Effector memory CD8-positive, alpha-beta T cell (primary cell): ENCODE results near the gene PLCL2.

Experiments
- ATAC-seq: fragments of 150-1000 bp; cut with Tn5 transposase; replicated peaks from 2 replicates; pipeline ENCODE4 v1.10.0; 2021; ENCODE audit warnings: mild to moderate bottlenecking, moderate library complexity
- DNase-seq, 3 experiments: peaks; one replicate each; pipeline ENCODE4 v3.0.0; 2021
- H3K27ac Mint-ChIP-seq, 2 donors: one replicate each; pipeline ENCODE4 v1.8.0; 2022; ENCODE audit warnings: mild to moderate bottlenecking in 2 of 2, mixed read lengths in 2 of 2, moderate library complexity in 2 of 2
- H3K27me3 Mint-ChIP-seq, 2 donors: one replicate each; pipeline ENCODE4 v1.8.0; 2022; ENCODE audit warnings: mixed read lengths in 2 of 2
- H3K36me3 Mint-ChIP-seq: one replicate; pipeline ENCODE4 v1.8.0; 2022; ENCODE audit warnings: mild to moderate bottlenecking, moderate library complexity, mixed read lengths; ENCODE audit not compliant: insufficient read depth
- H3K4me1 Mint-ChIP-seq, 2 donors: one replicate each; pipeline ENCODE4 v1.8.0; 2022; ENCODE audit warnings: low read depth in 2 of 2, mixed read lengths in 2 of 2
- H3K4me3 Mint-ChIP-seq, 2 donors: one replicate each; pipeline ENCODE4 v1.8.0; 2022; ENCODE audit warnings: mild to moderate bottlenecking in 2 of 2, mixed read lengths in 2 of 2, moderate library complexity in 2 of 2
- H3K9me3 Mint-ChIP-seq, 2 donors: one replicate each; pipeline ENCODE4 v1.8.0; 2022; ENCODE audit warnings: mixed read lengths in 2 of 2
- total RNA-seq, 9 experiments: gene quantifications; one replicate each; lab custom pipeline; 2026; lab: John Stamatoyannopoulos, UW

Gene PLCL2
- total RNA-seq = 44.1 to 194 (median 128) reads per million in 9 experiments

- peak within 1 kb of the TSS; percentile 94 to 99 for H3K4me3 Mint-ChIP-seq
- no peaks in the 10 kb centered on the region for H3K27me3 Mint-ChIP-seq
- DNase-seq (peak; percentile 57 to 61 (median 60)), ATAC-seq (peak; percentile 58)
- no peaks in the 10 kb centered on the region for H3K9me3 Mint-ChIP-seq
- H3K36me3 Mint-ChIP-seq = peaks cover 28% of the 10 kb centered on the region
- H3K4me1 Mint-ChIP-seq = peaks cover 33 to 39% of the 10 kb centered on the region in 2 donors
- peak within 1 kb of the TSS; percentile 97 to 99 for H3K27ac Mint-ChIP-seq
Measured at GRCh38 chr3:16884748-16885592, at the start of gene PLCL2. PLCL2 (plus strand) TSS chr3:16884955; CDS start chr3:16885040, 85 bp downstream.

- ATAC-seq = no peak
- Mint-ChIP-seq H3K27me3 (no peaks in the 10 kb centered on the region), H3K4me3 (no peak overlapping the region), H3K36me3 (peaks cover 4% of the 10 kb centered on the region), H3K27ac (no peak overlapping the region), H3K4me1 (peaks cover 15 to 29% of the 10 kb centered on the region in 2 donors), H3K9me3 (no peaks in the 10 kb centered on the region)
- DNase-seq = no peak
Measured at GRCh38 chr3:16836505-16837237, 48.1 kb upstream of the PLCL2 start.

- peaks cover 24 to 37% of the 10 kb centered on the region in 2 donors for H3K4me1 Mint-ChIP-seq
- no peak overlapping the region for H3K4me3 Mint-ChIP-seq
- no peak for DNase-seq
- peaks cover 13% of the 10 kb centered on the region for H3K36me3 Mint-ChIP-seq
- no peaks in the 10 kb centered on the region for H3K9me3 Mint-ChIP-seq
- no peak overlapping the region for H3K27ac Mint-ChIP-seq
- H3K27me3 Mint-ChIP-seq = no peaks in the 10 kb centered on the region
- ATAC-seq = no peak
Measured at GRCh38 chr3:16837602-16838001, 47.2 kb upstream of the PLCL2 start.

DNA sequence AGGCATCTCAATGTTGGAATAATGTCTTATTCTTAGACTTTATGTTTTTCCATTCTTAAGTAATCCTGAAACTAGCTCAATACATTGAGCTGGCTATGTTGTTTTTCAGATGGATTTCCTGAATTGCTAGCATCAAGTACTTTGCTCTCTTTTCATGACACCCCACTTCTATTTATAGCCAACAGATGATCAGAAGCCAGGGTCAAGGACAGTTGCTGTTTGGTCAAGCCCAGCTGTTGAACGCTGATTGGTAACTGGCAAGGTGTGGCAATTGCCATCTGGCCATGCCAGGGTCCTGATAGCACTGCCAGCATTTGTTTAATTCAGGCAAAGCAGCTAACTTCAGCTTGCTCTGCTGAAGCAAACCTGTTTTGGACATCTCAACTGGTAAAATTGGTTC lies 46.2 kb upstream of the PLCL2 start:
- DNase-seq (no peak), ATAC-seq (no peak)
- H3K27me3 Mint-ChIP-seq = no peaks in the 10 kb centered on the region
- no peaks in the 10 kb centered on the region for H3K9me3 Mint-ChIP-seq
- H3K36me3 Mint-ChIP-seq = peaks cover 18% of the 10 kb centered on the region
- H3K4me3 Mint-ChIP-seq = no peak overlapping the region
- H3K27ac Mint-ChIP-seq = no peak overlapping the region
- H3K4me1 Mint-ChIP-seq = peaks cover 32 to 40% of the 10 kb centered on the region in 2 donors

DNA sequence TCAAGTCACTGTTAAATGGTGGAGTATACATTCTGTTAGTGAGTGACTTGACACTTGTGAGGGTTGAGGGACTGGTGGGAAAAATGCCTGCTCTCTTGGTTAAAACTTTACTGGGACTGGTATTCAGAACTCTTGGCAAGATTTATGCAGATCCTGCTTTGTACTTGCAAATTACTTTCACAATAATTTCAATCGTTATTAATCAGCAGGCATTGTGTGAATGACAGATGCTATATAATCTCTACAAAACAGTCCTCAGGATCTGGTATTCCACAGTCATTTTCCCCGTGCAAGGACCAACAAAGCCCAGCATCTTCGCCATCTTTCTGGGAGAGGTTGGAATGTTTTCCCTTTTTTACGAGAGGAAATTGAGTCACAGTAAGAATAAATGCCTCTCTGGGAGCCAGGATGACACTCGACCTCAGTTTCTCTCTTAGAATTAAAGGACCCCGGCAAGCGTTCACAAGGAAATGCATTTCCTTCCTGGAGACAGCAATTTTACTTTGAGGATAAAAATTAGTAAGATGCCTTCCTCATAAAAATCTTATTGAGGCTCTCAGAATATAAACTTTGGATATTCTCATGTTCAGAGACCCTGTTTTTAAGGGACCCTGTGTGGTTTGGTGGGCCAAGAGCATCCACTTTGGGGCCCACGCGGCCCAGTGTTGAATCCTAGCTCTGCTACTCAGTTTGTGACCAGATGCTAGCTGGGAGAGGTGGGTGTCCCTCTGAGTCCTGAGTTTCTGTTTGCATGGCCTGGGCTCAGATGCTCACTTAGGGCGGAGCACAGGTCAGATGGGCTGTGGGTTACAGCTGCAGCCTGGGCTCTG lies 45.3 kb upstream of the PLCL2 start:
- ATAC-seq (no peak), DNase-seq (no peak)
- Mint-ChIP-seq H3K36me3 (peaks cover 18% of the 10 kb centered on the region), H3K4me1 (peaks cover 37 to 48% of the 10 kb centered on the region in 2 donors), H3K4me3 (no peak overlapping the region), H3K27me3 (no peaks in the 10 kb centered on the region), H3K9me3 (no peaks in the 10 kb centered on the region), H3K27ac (no peak overlapping the region)

GRCh38 chr3:16840101-16840424 lies 44.7 kb upstream of the PLCL2 start:
- Mint-ChIP-seq H3K27me3 (no peaks in the 10 kb centered on the region), H3K9me3 (no peaks in the 10 kb centered on the region), H3K27ac (no peak overlapping the region)

GRCh38 chr3:16841041-16841753 lies 43.6 kb upstream of the PLCL2 start:
- ATAC-seq (no peak), DNase-seq (no peak)
- no peaks in the 10 kb centered on the region for H3K9me3 Mint-ChIP-seq
- peak overlapping the region; percentile 96 to 99 for H3K27ac Mint-ChIP-seq
- H3K36me3 Mint-ChIP-seq = peaks cover 18% of the 10 kb centered on the region
- H3K4me1 Mint-ChIP-seq = peaks cover 42 to 61% of the 10 kb centered on the region in 2 donors
- no peaks in the 10 kb centered on the region for H3K27me3 Mint-ChIP-seq
- peak overlapping the region; percentile 83 to 87 for H3K4me3 Mint-ChIP-seq

More at GRCh38 chr3:16840101-16840424, 44.7 kb upstream of the PLCL2 start:
- DNase-seq (no peak), ATAC-seq (no peak)
- Mint-ChIP-seq H3K36me3 (peaks cover 18% of the 10 kb centered on the region), H3K4me1 (peaks cover 39 to 54% of the 10 kb centered on the region in 2 donors), H3K4me3 (no peak overlapping the region)

- H3K4me1 Mint-ChIP-seq = peaks cover 46 to 68% of the 10 kb centered on the region in 2 donors
- H3K36me3 Mint-ChIP-seq = peaks cover 18% of the 10 kb centered on the region
- no peaks in the 10 kb centered on the region for H3K27me3 Mint-ChIP-seq
- H3K9me3 Mint-ChIP-seq = no peaks in the 10 kb centered on the region
- peak overlapping the region; percentile 83 to 87 for H3K4me3 Mint-ChIP-seq
- DNase-seq (peak; percentile 54 to 60 (median 55)), ATAC-seq (peak; percentile 83)
- peak overlapping the region; percentile 96 to 99 for H3K27ac Mint-ChIP-seq
Measured at GRCh38 chr3:16841904-16842271, 42.9 kb upstream of the PLCL2 start.

DNA sequence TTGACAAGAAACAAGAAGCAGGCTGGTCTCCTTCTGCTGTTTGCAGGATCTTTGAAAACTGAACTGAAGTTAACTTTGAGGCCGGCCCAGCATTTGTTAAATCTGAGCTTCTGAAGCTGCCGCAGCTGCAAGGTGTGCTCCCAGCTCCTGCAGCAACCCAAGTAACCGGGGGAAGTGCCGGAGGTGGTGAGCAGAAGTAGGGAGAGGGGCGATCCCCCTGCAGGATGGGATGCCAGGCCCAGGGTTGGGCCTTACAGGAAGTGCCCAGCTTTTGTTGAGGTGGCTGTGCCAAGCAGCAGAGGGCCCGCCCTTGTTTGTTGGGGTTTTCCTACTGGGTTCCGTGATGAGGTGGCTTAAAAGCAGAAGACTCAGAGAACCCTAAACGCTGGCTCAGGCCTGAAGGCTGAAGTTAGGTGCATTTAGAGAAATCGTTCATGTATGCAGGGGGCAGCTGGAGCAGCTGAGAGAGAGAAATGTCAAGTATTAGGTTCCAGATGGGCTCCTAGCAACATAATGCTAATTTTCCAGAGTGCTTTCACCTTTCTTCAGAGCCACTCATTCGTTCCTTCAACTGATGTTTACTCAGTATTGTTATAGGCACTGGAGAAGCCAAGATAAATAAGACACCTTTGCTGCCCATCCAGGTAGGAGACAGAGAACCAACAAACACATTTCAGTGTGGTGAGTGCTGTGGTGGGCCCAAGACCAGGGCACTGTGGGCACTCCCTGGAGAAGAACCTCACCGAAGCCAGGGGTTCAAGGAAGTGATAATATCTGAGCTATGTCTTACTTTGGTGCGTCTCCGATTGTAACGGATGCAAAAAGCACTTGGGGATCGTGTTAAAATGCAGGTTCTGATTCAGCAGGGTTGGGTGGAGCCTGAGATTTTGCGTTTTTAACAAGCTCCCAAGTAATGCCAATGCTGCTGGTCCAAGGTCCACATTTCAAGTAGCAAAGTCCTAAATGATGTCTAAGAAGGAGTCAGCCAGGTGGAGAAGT lies 42.2 kb upstream of the PLCL2 start:
- DNase-seq (peak; percentile 60 to 66 (median 66)), ATAC-seq (peak; percentile 85)
- Mint-ChIP-seq H3K27me3 (no peaks in the 10 kb centered on the region), H3K9me3 (no peaks in the 10 kb centered on the region), H3K27ac (peak overlapping the region; percentile 96 to 99), H3K36me3 (peaks cover 18% of the 10 kb centered on the region), H3K4me3 (peak overlapping the region; percentile 83 to 87), H3K4me1 (peaks cover 43 to 64% of the 10 kb centered on the region in 2 donors)

GRCh38 chr3:16844222-16844621 lies 40.5 kb upstream of the PLCL2 start:
- H3K4me3 Mint-ChIP-seq = peak overlapping the region in 1 of 2 donors; percentile 83
- H3K9me3 Mint-ChIP-seq = no peaks in the 10 kb centered on the region
- no peak for ATAC-seq
- H3K27ac Mint-ChIP-seq = peak overlapping the region; percentile 96 to 99
- peaks cover 37 to 69% of the 10 kb centered on the region in 2 donors for H3K4me1 Mint-ChIP-seq
- DNase-seq = no peak
- H3K27me3 Mint-ChIP-seq = no peaks in the 10 kb centered on the region
- peaks cover 18% of the 10 kb centered on the region for H3K36me3 Mint-ChIP-seq

DNA sequence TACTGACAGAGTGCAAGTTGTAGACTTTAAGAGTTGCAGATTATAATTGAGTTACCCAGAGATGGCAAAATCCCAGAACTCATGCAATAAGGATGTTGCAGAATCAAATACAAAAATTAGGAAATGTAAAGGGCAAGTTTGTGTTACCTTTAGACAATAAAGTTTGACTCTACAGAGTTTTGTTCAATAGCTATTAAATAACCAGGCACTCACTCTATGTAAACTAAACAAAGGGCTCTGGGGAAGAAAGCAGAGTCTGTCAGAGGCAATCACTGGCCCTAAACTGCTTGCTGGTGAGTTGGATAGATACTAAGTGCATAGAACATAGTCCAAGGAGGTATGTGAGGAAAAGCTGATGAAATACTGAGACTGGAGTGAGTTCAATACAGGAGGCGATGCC lies 40.0 kb upstream of the PLCL2 start:
- Mint-ChIP-seq H3K36me3 (peaks cover 18% of the 10 kb centered on the region), H3K4me1 (peaks cover 42 to 74% of the 10 kb centered on the region in 2 donors), H3K9me3 (no peaks in the 10 kb centered on the region), H3K27ac (peak overlapping the region; percentile 95 to 99), H3K27me3 (no peaks in the 10 kb centered on the region), H3K4me3 (no peak overlapping the region)
- no peak for ATAC-seq
- DNase-seq = no peak
